LNCaP clone FGC (cell line): ENCODE results near the gene EVC.

Experiments
- DNase-seq: peaks from one replicate; pipeline ENCODE4 v3.0.0-alpha.2; 2011; ENCODE audit warnings: low read depth
- H3K4me3 ChIP-seq: 2 replicates; pipeline ENCODE4 v1.5.1; 2011; ENCODE audit warnings: mild to moderate bottlenecking, low read depth, low read length, control low read depth
- TF ChIP-seq, protein P1 (sequence below): IDR thresholded peaks from 2 replicates; pipeline ENCODE4 v1.5.1; 2012; ENCODE audit warnings: mild to moderate bottlenecking; ENCODE audit not compliant: control insufficient read depth, insufficient read depth; ENCODE audit errors: extremely low read depth

The EVC gene

DNA sequence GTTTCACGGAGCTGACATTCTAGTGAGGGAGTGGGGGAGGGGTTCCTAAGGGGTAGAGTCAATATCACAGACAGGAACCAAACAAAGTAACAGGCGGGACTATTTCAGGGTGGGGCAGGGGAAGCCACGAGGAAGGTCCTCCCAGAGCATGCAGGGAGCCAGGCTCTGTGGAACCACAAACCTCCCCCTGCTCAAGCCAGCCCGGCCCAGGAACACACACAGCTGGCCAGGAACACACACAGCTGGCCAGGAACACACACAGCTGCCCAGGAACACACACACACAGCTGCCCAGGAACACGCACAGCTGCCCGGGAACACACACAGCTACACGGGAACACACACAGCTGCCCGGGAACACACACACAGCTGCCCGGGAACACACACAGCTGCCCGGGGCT lies 27.4 kb upstream of the EVC start:
- TF ChIP-seq, protein P1, sequence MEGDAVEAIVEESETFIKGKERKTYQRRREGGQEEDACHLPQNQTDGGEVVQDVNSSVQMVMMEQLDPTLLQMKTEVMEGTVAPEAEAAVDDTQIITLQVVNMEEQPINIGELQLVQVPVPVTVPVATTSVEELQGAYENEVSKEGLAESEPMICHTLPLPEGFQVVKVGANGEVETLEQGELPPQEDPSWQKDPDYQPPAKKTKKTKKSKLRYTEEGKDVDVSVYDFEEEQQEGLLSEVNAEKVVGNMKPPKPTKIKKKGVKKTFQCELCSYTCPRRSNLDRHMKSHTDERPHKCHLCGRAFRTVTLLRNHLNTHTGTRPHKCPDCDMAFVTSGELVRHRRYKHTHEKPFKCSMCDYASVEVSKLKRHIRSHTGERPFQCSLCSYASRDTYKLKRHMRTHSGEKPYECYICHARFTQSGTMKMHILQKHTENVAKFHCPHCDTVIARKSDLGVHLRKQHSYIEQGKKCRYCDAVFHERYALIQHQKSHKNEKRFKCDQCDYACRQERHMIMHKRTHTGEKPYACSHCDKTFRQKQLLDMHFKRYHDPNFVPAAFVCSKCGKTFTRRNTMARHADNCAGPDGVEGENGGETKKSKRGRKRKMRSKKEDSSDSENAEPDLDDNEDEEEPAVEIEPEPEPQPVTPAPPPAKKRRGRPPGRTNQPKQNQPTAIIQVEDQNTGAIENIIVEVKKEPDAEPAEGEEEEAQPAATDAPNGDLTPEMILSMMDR, result no peak
- H3K4me3 ChIP-seq, result no peak overlapping the region
- no peak for DNase-seq

DNA sequence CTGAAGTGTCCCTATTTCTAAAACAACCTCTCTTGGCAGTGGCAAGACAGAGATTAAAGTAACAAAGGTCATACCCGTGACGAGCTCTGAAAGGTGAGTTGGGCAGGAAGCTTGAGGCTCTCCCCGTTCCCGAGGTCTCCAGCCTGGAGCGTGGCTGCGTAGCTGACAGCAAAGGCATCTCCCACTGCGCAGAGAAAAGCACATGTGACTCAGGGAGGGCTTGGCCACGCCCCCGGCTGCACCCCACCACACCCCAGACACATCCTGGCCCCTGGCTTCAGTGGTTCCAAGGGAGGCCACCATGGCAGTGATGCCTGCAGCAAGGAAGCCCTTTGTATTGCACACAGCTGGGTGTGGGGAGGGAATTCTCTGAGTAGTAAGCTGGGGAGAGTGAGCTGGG lies 25.7 kb upstream of the EVC start:
- TF ChIP-seq, protein P1, result no peak
- H3K4me3 ChIP-seq, result no peak overlapping the region
- DNase-seq, result no peak

DNA sequence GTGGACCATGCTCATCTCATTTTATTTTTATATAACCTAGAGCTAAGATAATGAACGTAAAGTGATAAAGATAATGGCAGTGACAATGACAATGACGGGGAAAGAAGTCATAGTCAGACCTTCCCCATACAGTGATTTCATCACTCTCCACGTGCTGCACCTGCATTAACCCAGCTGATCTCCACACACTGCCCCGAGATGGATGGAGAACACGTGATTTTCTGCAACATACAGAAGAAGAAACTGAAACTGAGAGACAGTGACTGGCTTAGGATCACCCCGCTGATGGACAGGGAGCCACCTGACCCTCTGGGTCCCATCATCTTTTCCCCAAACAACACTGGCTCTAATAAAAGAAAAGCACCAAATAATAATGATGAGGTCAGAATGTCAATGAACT lies 24.7 kb upstream of the EVC start:
- DNase-seq, result no peak
- TF ChIP-seq, protein P1, result no peak
- no peak overlapping the region for H3K4me3 ChIP-seq

DNA sequence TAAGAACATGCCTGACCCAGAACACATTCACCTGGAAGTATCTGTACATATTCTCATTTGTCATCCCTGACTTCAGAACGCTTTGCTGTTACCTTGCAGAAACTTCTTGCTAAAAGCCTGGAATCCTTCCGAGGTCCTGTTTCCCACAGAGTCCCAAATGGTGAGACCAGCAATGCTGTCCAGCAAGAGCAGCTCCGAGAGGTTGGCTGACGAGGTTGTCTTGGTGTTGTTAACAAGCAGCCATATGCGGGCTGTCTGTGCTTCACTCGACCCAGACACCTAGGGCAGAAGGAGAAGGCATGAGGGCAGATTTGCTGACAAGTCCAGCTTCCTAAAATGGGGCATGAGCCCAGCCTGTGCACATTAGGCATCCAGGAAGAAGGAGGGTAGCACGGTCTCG lies 21.9 kb upstream of the EVC start:
- TF ChIP-seq, protein P1, result no peak
- DNase-seq, result no peak
- H3K4me3 ChIP-seq, result no peak overlapping the region

DNA sequence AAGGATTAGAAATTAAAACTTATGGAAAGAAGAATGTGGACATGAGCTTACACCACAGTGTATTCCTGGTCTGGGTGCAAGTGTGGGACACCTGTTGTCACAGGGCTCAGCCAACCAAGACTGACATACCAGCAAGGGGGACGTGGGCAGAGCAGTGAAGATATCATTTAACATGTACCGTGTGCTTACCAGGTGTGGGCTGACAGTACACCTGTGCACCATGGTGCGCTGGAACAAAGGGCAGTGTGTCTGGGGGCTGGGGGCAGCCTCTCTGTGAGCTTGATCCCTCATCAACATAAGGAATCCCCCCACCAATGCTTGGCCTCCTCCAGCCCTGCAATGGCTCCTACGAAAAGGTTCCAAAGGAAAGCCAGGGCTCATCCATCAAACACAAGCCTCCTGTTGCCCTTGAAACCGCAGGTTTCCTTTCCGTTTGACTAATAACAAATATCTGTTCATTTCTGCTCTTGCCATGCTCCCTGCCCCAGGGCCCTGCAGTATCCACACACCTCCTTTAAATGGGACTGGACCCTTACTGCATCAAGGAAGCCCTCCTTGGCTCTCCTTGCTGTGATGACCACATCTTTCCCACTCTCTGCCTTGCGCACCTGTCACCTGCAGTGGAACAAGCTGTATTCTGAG lies 19.4 kb upstream of the EVC start:
- DNase-seq, result no peak
- TF ChIP-seq, protein P1, result no peak

DNA sequence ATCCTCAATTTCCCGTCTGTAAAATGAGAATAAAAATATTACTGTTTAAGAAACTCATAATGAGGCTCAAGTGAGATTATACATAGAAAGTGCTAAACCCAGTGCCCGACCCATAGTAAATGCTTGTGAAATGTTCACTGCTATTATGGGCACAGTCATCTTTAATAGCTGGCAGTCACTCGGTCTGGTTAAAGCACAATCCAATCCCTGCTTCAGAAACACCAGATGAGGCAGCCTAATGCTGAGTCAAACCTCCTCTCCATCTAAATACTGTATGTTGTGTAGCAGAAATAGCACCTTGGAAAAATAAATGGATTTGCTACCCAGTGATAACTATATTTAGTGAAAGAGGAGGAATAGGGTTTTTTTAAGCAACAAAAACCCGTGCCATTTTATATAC lies 17.1 kb upstream of the EVC start:
- TF ChIP-seq, protein P1, result no peak
- DNase-seq, result no peak
- H3K4me3 ChIP-seq, result no peak overlapping the region

More for the DNA sequence above, 19.4 kb upstream of the EVC start:
- H3K4me3 ChIP-seq, result no peak overlapping the region

DNA sequence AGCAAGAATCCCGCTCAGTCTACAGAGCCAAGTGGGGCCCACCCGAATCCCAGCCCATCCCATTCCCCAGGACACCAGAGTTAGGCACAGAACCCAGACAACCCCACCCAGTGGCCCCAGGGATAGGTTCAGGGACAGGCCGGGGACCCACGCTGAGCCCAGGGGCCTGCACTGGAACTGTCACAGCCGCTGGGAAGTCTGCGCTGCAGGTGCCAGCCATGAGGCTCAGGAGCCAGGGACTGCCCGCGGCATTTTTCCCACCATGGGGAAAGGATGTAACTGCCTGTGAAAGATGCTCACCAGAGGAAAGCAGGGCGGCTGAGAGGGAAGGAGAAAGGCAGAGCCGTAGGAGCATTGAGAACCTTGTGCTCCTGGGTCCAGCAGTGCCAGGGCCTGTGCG lies 14.7 kb upstream of the EVC start:
- no peak for DNase-seq
- H3K4me3 ChIP-seq, result no peak overlapping the region
- TF ChIP-seq, protein P1, result no peak
